IMR-90 (cell line): ENCODE measurements around the gene TENM3. TPM values are rescaled to one million over a fixed set of nuclear protein-coding genes. Genes with fewer than 3 reads are reported as not detected.

ENCODE experiments used
- ATAC-seq: fragments of 200-7000 bp; cut with Tn5 transposase; 2 replicates; pipeline ENCODE4 v1.9.1; 2020; ENCODE audit warnings: low read depth, mild to moderate bottlenecking, moderate library complexity
- BruUV-seq: library from RNA; stranded (reverse); fragments of 400-500 nt; replicated peaks from 2 replicates; lab custom pipeline; 2021; lab: Mats Ljungman, UMichigan
- CTCF ChIA-PET: fragments of 300-600 bp; formaldehyde crosslinking; extraction: SDS; loops from one replicate; lab custom pipeline; 2021; ENCODE audit warnings: antibody characterized with exemption; lab: Yijun Ruan, JAX
- POLR2A ChIA-PET: fragments of 300-600 bp; sonication (Branson Sonifier 250); formaldehyde crosslinking; loops from one replicate; lab custom pipeline; 2022; ENCODE audit warnings: antibody characterized with exemption; ENCODE audit not compliant: unreplicated experiment; lab: Charles Lee
- DNase-seq: peaks from one replicate; pipeline ENCODE4 v3.0.0; 2013
- H2AFZ ChIP-seq: replicated peaks from 2 replicates; pipeline ENCODE3; 2013; ENCODE audit warnings: low read length, mild to moderate bottlenecking; ENCODE audit not compliant: poor library complexity
- H2AK5ac ChIP-seq: 2 replicates; pipeline ENCODE4 v1.6.1; 2013; ENCODE audit warnings: low read depth, low read length, inconsistent platforms
- H2AK9ac ChIP-seq: replicated peaks from 2 replicates; pipeline ENCODE3; 2013; ENCODE audit warnings: mild to moderate bottlenecking, low read depth, low read length, moderate library complexity; ENCODE audit not compliant: poor library complexity
- H2BK120ac ChIP-seq: 2 replicates; pipeline ENCODE4 v1.6.1; 2013; ENCODE audit warnings: low read depth, low read length, inconsistent platforms
- H2BK15ac ChIP-seq: 3 replicates; pipeline ENCODE4 v1.6.1; 2013; ENCODE audit warnings: low read depth, low read length, inconsistent platforms
- H2BK20ac ChIP-seq: 2 replicates; pipeline ENCODE4 v1.6.1; 2013; ENCODE audit warnings: low read depth, mild to moderate bottlenecking, inconsistent platforms, low read length, moderate library complexity
- H2BK5ac ChIP-seq: 2 replicates; pipeline ENCODE4 v1.6.1; 2013; ENCODE audit warnings: mild to moderate bottlenecking, low read depth, low read length, inconsistent platforms; ENCODE audit not compliant: poor library complexity, severe bottlenecking
- H3K14ac ChIP-seq: replicated peaks from 2 replicates; pipeline ENCODE4 v1.6.1; 2013; ENCODE audit warnings: low read depth, low read length, inconsistent platforms
- H3K18ac ChIP-seq: 2 replicates; pipeline ENCODE4 v1.6.1; 2013; ENCODE audit warnings: low read depth, low read length, control low read depth
- H3K23ac ChIP-seq: 2 replicates; pipeline ENCODE4 v1.6.1; 2013; ENCODE audit warnings: low read depth, low read length, inconsistent platforms
- H3K27ac ChIP-seq: 2 replicates; pipeline ENCODE4 v1.5.1; 2013; ENCODE audit warnings: mild to moderate bottlenecking, control low read depth, low read length; ENCODE audit not compliant: insufficient read depth
- H3K27me3 ChIP-seq: 2 replicates; pipeline ENCODE4 v1.6.1; 2013; ENCODE audit warnings: low read length; ENCODE audit not compliant: control insufficient read depth, insufficient read depth
- H3K36me3 ChIP-seq: 2 replicates; pipeline ENCODE4 v1.6.1; 2013; ENCODE audit warnings: low read length, mixed read lengths; ENCODE audit not compliant: control insufficient read depth, insufficient read depth
- H3K4ac ChIP-seq: 2 replicates; pipeline ENCODE4 v1.6.1; 2013; ENCODE audit warnings: low read depth, low read length, inconsistent platforms
- H3K4me1 ChIP-seq: 2 replicates; pipeline ENCODE4 v1.6.1; 2013; ENCODE audit warnings: low read length, mixed read lengths; ENCODE audit not compliant: control insufficient read depth, insufficient read depth
- H3K4me2 ChIP-seq: 2 replicates; pipeline ENCODE4 v1.6.1; 2013; ENCODE audit warnings: low read depth, mild to moderate bottlenecking, control low read depth, low read length, moderate library complexity
- H3K4me3 ChIP-seq: 2 replicates; pipeline ENCODE4 v1.5.1; 2013; ENCODE audit warnings: low read depth, mild to moderate bottlenecking, control low read depth, low read length, moderate library complexity; ENCODE audit not compliant: insufficient read depth
- H3K56ac ChIP-seq: 2 replicates; pipeline ENCODE4 v1.6.1; 2013; ENCODE audit warnings: low read length, inconsistent platforms; ENCODE audit not compliant: insufficient read depth; ENCODE audit errors: extremely low read depth
- H3K79me1 ChIP-seq, 2 experiments: 2 replicates each; pipeline ENCODE4 v1.6.1; 2013; ENCODE audit warnings: low read length in 2 of 2, inconsistent platforms in 1 of 2, low read depth in 1 of 2
- H3K9ac ChIP-seq: 2 replicates; pipeline ENCODE4 v1.6.1; 2013; ENCODE audit warnings: low read depth, low read length, control low read depth
- H3K9me1 ChIP-seq: 2 replicates; pipeline ENCODE4 v1.6.1; 2013; ENCODE audit warnings: low read length, inconsistent platforms; ENCODE audit not compliant: insufficient read depth
- H3K9me3 ChIP-seq: 2 replicates; pipeline ENCODE4 v1.6.1; 2013; ENCODE audit warnings: low read length; ENCODE audit not compliant: control insufficient read depth, insufficient read depth
- H4K20me1 ChIP-seq: 2 replicates; pipeline ENCODE4 v1.6.1; 2013; ENCODE audit warnings: low read length, inconsistent platforms; ENCODE audit not compliant: insufficient read depth
- H4K5ac ChIP-seq: 2 replicates; pipeline ENCODE4 v1.6.1; 2013; ENCODE audit warnings: mild to moderate bottlenecking, low read depth, low read length, control low read depth
- H4K8ac ChIP-seq, 2 experiments: 2 replicates each; pipeline ENCODE4 v1.6.1; 2013; ENCODE audit warnings: low read depth in 2 of 2, low read length in 2 of 2, control low read depth in 1 of 2, inconsistent platforms in 1 of 2
- H4K91ac ChIP-seq: 2 replicates; pipeline ENCODE4 v1.6.1; 2013; ENCODE audit warnings: low read depth, low read length, inconsistent platforms; ENCODE audit not compliant: insufficient read depth
- ELK1 ChIP-seq: fragments of 150-350 bp; IDR thresholded peaks from 2 replicates; pipeline ENCODE4 v1.6.1; 2016; ENCODE audit warnings: low read depth, mild to moderate bottlenecking, low read length, moderate library complexity, borderline replicate concordance
- POLR2A ChIP-seq: IDR thresholded peaks from 2 replicates; pipeline ENCODE4 v1.6.1; 2012; ENCODE audit warnings: mild to moderate bottlenecking, low read depth, low read length
- RFX5 ChIP-seq: IDR thresholded peaks from 2 replicates; pipeline ENCODE4 v1.8.0; 2012; ENCODE audit warnings: low read depth, mild to moderate bottlenecking, low read length, moderate library complexity
- WGBS, 2 experiments: methylation state at CpG; one replicate each; pipeline versions ENCODE4 v1.1.5 to v1.1.7; 2013; ENCODE audit warnings: missing lambda C conversion rate in 2 of 2; ENCODE audit not compliant: insufficient read length in 1 of 2; ENCODE audit errors: extremely low coverage in 2 of 2; 5-methylcytosine and 5-hydroxymethylcytosine counted together
- dilution Hi-C: fragments of 300-500 bp; cut with HindIII; formaldehyde crosslinking; loops from one replicate; pipeline ENCODE4 v1.14.3; 2018; ENCODE audit warnings: low sequenced_read_pairs; ENCODE audit not compliant: unreplicated experiment
- in situ Hi-C: fragments of 300-500 bp; cut with MboI; formaldehyde crosslinking; loops from 3 replicates; pipeline ENCODE4 v1.14.3; 2019; ENCODE audit warnings: low sequenced_read_pairs, inconsistent platforms, mixed read lengths
- intact Hi-C: fragments of 100-400 bp; cut with micrococcal nuclease; formaldehyde crosslinking; loops from 2 replicates; pipeline ENCODE4 v1.10.0; 2022
- polyA plus RNA-seq, 3 experiments: library from polyadenylated mRNA; depleted of rRNA; stranded (reverse); fragments of >200 nt; gene quantifications; 2 replicates each; pipeline ENCODE4 v1.2.3, GENCODE V29; 2012; ENCODE audit warnings: low replicate concordance in 1 of 3
- total RNA-seq: library from RNA; depleted of rRNA; stranded (reverse); fragments of >200 nt; gene quantifications from 2 replicates; pipeline ENCODE4 v1.2.3, GENCODE V29; 2012

The TENM3 gene
- total and polyA plus RNA-seq, 2 of the 4 experiments (the other 2 are of a cell fraction) = 29.9 to 173 TPM

GRCh38 chr4:182840108-182840507 is 596.9 kb downstream of the TENM3 start:
- Histone ChIP-seq H2BK120ac (no peak overlapping the region), H3K27me3 (peaks cover 21% of the 10 kb centered on the region), H3K18ac (no peak overlapping the region), H3K79me1 (no peaks in the 10 kb centered on the region), H3K9ac (no peak overlapping the region), H3K23ac (no peak overlapping the region), H2BK15ac (no peak overlapping the region), H3K14ac (no peak overlapping the region), H3K27ac (no peak overlapping the region), H2BK20ac (no peak overlapping the region), H3K4ac (no peak overlapping the region), H3K4me2 (no peak overlapping the region), H4K8ac (no peak overlapping the region), H3K36me3 (no peaks in the 10 kb centered on the region), H3K4me1 (no peaks in the 10 kb centered on the region), H2AK5ac (no peak overlapping the region), H4K91ac (no peak overlapping the region), H2AFZ (no peak overlapping the region), H3K9me3 (0 out of 2 replicates have a peak, but pooled peaks cover 2% of the 10 kb centered on the region), H4K5ac (no peak overlapping the region), H3K4me3 (no peak overlapping the region), H2BK5ac (no peak overlapping the region), H2AK9ac (no peak overlapping the region), H3K9me1 (no peaks in the 10 kb centered on the region), H4K20me1 (no peaks in the 10 kb centered on the region), H3K56ac (no peak overlapping the region)
- dilution Hi-C loops (no loop called here), intact Hi-C loops (no loop called here), in situ Hi-C loops (no loop called here)
- POLR2A ChIA-PET = no interaction called here
- DNase-seq = no peak
- no peak for ATAC-seq
- CTCF ChIA-PET = no interaction called here
- 67% methylated on average over 2 of the region's 10 CpGs; no CpG with 5 or more reads in 1 of the 2 experiments for WGBS, 2 experiments
- no peak for TF ChIP-seq RFX5
- TF ChIP-seq ELK1 = no peak
- TF ChIP-seq POLR2A = no peak
- BruUV-seq = no TSS peak
